ENCODE results near the gene FAM162B.
"Not testable (repeated sequence)": the region's sequence is repeated elsewhere in the genome, so short reads cannot be mapped to it uniquely, and the experiment has no call there.

The FAM162B gene
- total RNA-seq: 0 reads per million in 2 experiments

- no peak for DNase-seq (ENCODE audit: low read depth)
Measured at GRCh38 chr6:116764961-116765841, at the start of gene FAM162B. FAM162B (minus strand) TSS chr6:116765719; CDS start chr6:116765576, 143 bp downstream.

GRCh38 chr6:116812051-116812650 is 46.6 kb upstream of the FAM162B start:
- no peak for DNase-seq (ENCODE audit: low read depth)

- no peak for DNase-seq (ENCODE audit: low read depth)
Measured at GRCh38 chr6:116801971-116802370, 36.5 kb upstream of the FAM162B start.

- DNase-seq (ENCODE audit: low read depth): no peak
Measured at GRCh38 chr6:116799945-116800344, 34.4 kb upstream of the FAM162B start.

- no peak for DNase-seq (ENCODE audit: low read depth)
Measured at GRCh38 chr6:116797585-116797984, 32.1 kb upstream of the FAM162B start.

GRCh38 chr6:116793224-116793623 is 27.7 kb upstream of the FAM162B start:
- DNase-seq (ENCODE audit: low read depth): no peak

GRCh38 chr6:116783852-116784251 is 18.3 kb upstream of the FAM162B start:
- no peak for DNase-seq (ENCODE audit: low read depth)

GRCh38 chr6:116779573-116780164 is 14.2 kb upstream of the FAM162B start:
- DNase-seq (ENCODE audit: low read depth): no peak

GRCh38 chr6:116773886-116774285 is 8.4 kb upstream of the FAM162B start:
- DNase-seq (ENCODE audit: low read depth): no peak

GRCh38 chr6:116772450-116772849 is 6.9 kb upstream of the FAM162B start:
- DNase-seq (ENCODE audit: low read depth): no peak

- no peak for DNase-seq (ENCODE audit: low read depth)
Measured at GRCh38 chr6:116767715-116768114, 2.2 kb upstream of the FAM162B start.

- no peak for DNase-seq (ENCODE audit: low read depth)
Measured at GRCh38 chr6:116766506-116767176, 1.1 kb upstream of the FAM162B start.

- DNase-seq (ENCODE audit: low read depth): no peak
Measured at GRCh38 chr6:116764629-116764960, 924 bp downstream of the FAM162B start.

GRCh38 chr6:116763906-116764628 is 1.5 kb downstream of the FAM162B start:
- DNase-seq (ENCODE audit: low read depth): no peak

GRCh38 chr6:116763048-116763447 is 2.5 kb downstream of the FAM162B start:
- no peak for DNase-seq (ENCODE audit: low read depth)

- DNase-seq (ENCODE audit: low read depth): no peak
Measured at GRCh38 chr6:116762235-116762634, 3.3 kb downstream of the FAM162B start.

GRCh38 chr6:116761779-116762178 is 3.7 kb downstream of the FAM162B start:
- DNase-seq (ENCODE audit: low read depth): no peak

GRCh38 chr6:116745176-116745575 is 20.3 kb downstream of the FAM162B start:
- no peak for DNase-seq (ENCODE audit: low read depth)

GRCh38 chr6:116741571-116741970 is 23.9 kb downstream of the FAM162B start:
- DNase-seq (ENCODE audit: low read depth): no peak

- DNase-seq (ENCODE audit: low read depth): not testable (repeated sequence)
Measured at GRCh38 chr6:116740486-116740885, 25.0 kb downstream of the FAM162B start.

- no peak for DNase-seq (ENCODE audit: low read depth)
Measured at GRCh38 chr6:116737004-116737403, 28.5 kb downstream of the FAM162B start.

GRCh38 chr6:116730513-116730912 is 35.0 kb downstream of the FAM162B start:
- DNase-seq (ENCODE audit: low read depth): no peak
